Neural crest cell (in vitro differentiated cells): ENCODE measurements around the gene GABBR2. TPM values are rescaled to one million over a fixed set of nuclear protein-coding genes. Genes with fewer than 3 reads are reported as not detected.

ENCODE experiments used
- DNase-seq: peaks from one replicate; pipeline ENCODE4 v3.0.0; 2021; ENCODE audit warnings: low read depth, mixed read lengths, low spot score
- H3K27ac Mint-ChIP-seq: one replicate; pipeline ENCODE4 v1.8.0; 2021; ENCODE audit warnings: mild to moderate bottlenecking, mixed read lengths; ENCODE audit not compliant: unreplicated experiment
- H3K27me3 Mint-ChIP-seq: 2 replicates; pipeline ENCODE4 v1.8.0; 2021; ENCODE audit warnings: low read depth, mild to moderate bottlenecking, mixed read lengths
- H3K36me3 Mint-ChIP-seq: 2 replicates; pipeline ENCODE4 v1.8.0; 2021; ENCODE audit warnings: low read depth, mild to moderate bottlenecking, mixed read lengths
- H3K4me1 Mint-ChIP-seq: 2 replicates; pipeline ENCODE4 v1.8.0; 2021; ENCODE audit warnings: mixed read lengths
- H3K4me3 Mint-ChIP-seq: one replicate; pipeline ENCODE4 v1.8.0; 2021; ENCODE audit warnings: mild to moderate bottlenecking, mixed read lengths
- H3K9me3 Mint-ChIP-seq: 2 replicates; pipeline ENCODE4 v1.8.0; 2021; ENCODE audit warnings: mixed read lengths
- CTCF ChIP-seq: fragments of 200-600 bp; sonication (generic); conservative IDR thresholded peaks from 2 replicates; pipeline ENCODE4 v1.5.0; 2021; ENCODE audit warnings: antibody characterized with exemption, mild to moderate bottlenecking
- total RNA-seq: library from RNA; stranded (reverse); gene quantifications from 2 replicates; pipeline ENCODE4 v1.2.1, GENCODE V29; 2021

Gene GABBR2
- total RNA-seq, 1 donor from 2014 or later: 0.84 TPM

GRCh38 chr9:98550206-98550820, 158.4 kb downstream of the GABBR2 start:
- Mint-ChIP-seq H3K27me3 (no peaks in the 10 kb centered on the region), H3K4me3 (no peak overlapping the region), H3K4me1 (peaks cover 9% of the 10 kb centered on the region), H3K27ac (no peak overlapping the region), H3K36me3 (no peaks in the 10 kb centered on the region), H3K9me3 (no peaks in the 10 kb centered on the region)
- no peak for TF ChIP-seq CTCF
- DNase-seq: no peak

- H3K9me3 Mint-ChIP-seq: no peaks in the 10 kb centered on the region
- H3K4me1 Mint-ChIP-seq: peaks cover 9% of the 10 kb centered on the region
- DNase-seq: no peak
- no peak overlapping the region for H3K4me3 Mint-ChIP-seq
- no peaks in the 10 kb centered on the region for H3K27me3 Mint-ChIP-seq
- no peak overlapping the region for H3K27ac Mint-ChIP-seq
- H3K36me3 Mint-ChIP-seq: no peaks in the 10 kb centered on the region
- TF ChIP-seq CTCF: no peak
Measured at GRCh38 chr9:98549401-98549800, 159.3 kb downstream of the GABBR2 start.

- no peak for DNase-seq
- no peak overlapping the region for H3K27ac Mint-ChIP-seq
- TF ChIP-seq CTCF: no peak
- H3K27me3 Mint-ChIP-seq: peaks cover 4% of the 10 kb centered on the region
- H3K4me3 Mint-ChIP-seq: no peak overlapping the region
- no peaks in the 10 kb centered on the region for H3K36me3 Mint-ChIP-seq
- H3K9me3 Mint-ChIP-seq: no peaks in the 10 kb centered on the region
- peaks cover 9% of the 10 kb centered on the region for H3K4me1 Mint-ChIP-seq
Measured at GRCh38 chr9:98547606-98548005, 161.1 kb downstream of the GABBR2 start.

GRCh38 chr9:98545021-98545420, 163.7 kb downstream of the GABBR2 start:
- TF ChIP-seq CTCF: no peak
- DNase-seq: no peak
- no peak overlapping the region for H3K27ac Mint-ChIP-seq
- H3K4me1 Mint-ChIP-seq: peaks cover 4% of the 10 kb centered on the region
- H3K9me3 Mint-ChIP-seq: no peaks in the 10 kb centered on the region
- no peaks in the 10 kb centered on the region for H3K36me3 Mint-ChIP-seq
- H3K27me3 Mint-ChIP-seq: peaks cover 6% of the 10 kb centered on the region
- H3K4me3 Mint-ChIP-seq: no peak overlapping the region

GRCh38 chr9:98541684-98542230, 167.0 kb downstream of the GABBR2 start:
- Mint-ChIP-seq H3K27ac (no peak overlapping the region), H3K4me3 (no peak overlapping the region), H3K36me3 (no peaks in the 10 kb centered on the region), H3K9me3 (no peaks in the 10 kb centered on the region), H3K27me3 (peaks cover 6% of the 10 kb centered on the region), H3K4me1 (peaks cover 6% of the 10 kb centered on the region)
- no peak for TF ChIP-seq CTCF
- no peak for DNase-seq
